Activated T-cell treated with anti-CD3 and anti-CD28 coated beads, Interleukin-2, amount 50 U/mL, for 24 hours (primary cell): Measurements from ENCODE around the gene CDH18.

Experiments
- DNase-seq: peaks from one replicate; pipeline ENCODE4 v3.0.0-alpha.2; 2020
- H3K27ac Mint-ChIP-seq: 2 replicates; pipeline ENCODE4 v1.8.0; 2020; ENCODE audit warnings: mild to moderate bottlenecking, mixed read lengths
- H3K27me3 Mint-ChIP-seq: 2 replicates; pipeline ENCODE4 v1.8.0; 2020; ENCODE audit warnings: mixed read lengths
- H3K36me3 Mint-ChIP-seq: 2 replicates; pipeline ENCODE4 v1.8.0; 2020; ENCODE audit warnings: low read depth, mixed read lengths
- H3K4me1 Mint-ChIP-seq: 2 replicates; pipeline ENCODE4 v1.8.0; 2020; ENCODE audit warnings: low read depth, mixed read lengths
- H3K4me3 Mint-ChIP-seq: 2 replicates; pipeline ENCODE4 v1.8.0; 2020; ENCODE audit warnings: mild to moderate bottlenecking, moderate library complexity, mixed read lengths
- H3K9me3 Mint-ChIP-seq: 2 replicates; pipeline ENCODE4 v1.8.0; 2020; ENCODE audit warnings: mixed read lengths

The CDH18 gene

GRCh38 chr5:19497229-19497815 lies 490.7 kb downstream of the CDH18 start:
- H3K4me1 Mint-ChIP-seq = no peaks in the 10 kb centered on the region
- DNase-seq = no peak
- H3K9me3 Mint-ChIP-seq = peaks cover 13% of the 10 kb centered on the region
- H3K36me3 Mint-ChIP-seq = no peaks in the 10 kb centered on the region
- no peak overlapping the region for H3K4me3 Mint-ChIP-seq
- H3K27ac Mint-ChIP-seq = no peak overlapping the region
- H3K27me3 Mint-ChIP-seq = no peaks in the 10 kb centered on the region

GRCh38 chr5:19496056-19496455 lies 491.9 kb downstream of the CDH18 start:
- Mint-ChIP-seq H3K9me3 (peaks cover 8% of the 10 kb centered on the region), H3K27me3 (no peaks in the 10 kb centered on the region), H3K4me3 (no peak overlapping the region), H3K4me1 (no peaks in the 10 kb centered on the region), H3K36me3 (no peaks in the 10 kb centered on the region), H3K27ac (no peak overlapping the region)
- no peak for DNase-seq

GRCh38 chr5:19492861-19493260 lies 495.1 kb downstream of the CDH18 start:
- no peaks in the 10 kb centered on the region for H3K27me3 Mint-ChIP-seq
- H3K9me3 Mint-ChIP-seq = peaks cover 2% of the 10 kb centered on the region
- H3K4me3 Mint-ChIP-seq = no peak overlapping the region
- no peak for DNase-seq
- no peak overlapping the region for H3K27ac Mint-ChIP-seq
- no peaks in the 10 kb centered on the region for H3K36me3 Mint-ChIP-seq
- no peaks in the 10 kb centered on the region for H3K4me1 Mint-ChIP-seq

- Mint-ChIP-seq H3K36me3 (no peaks in the 10 kb centered on the region), H3K9me3 (peaks cover 7% of the 10 kb centered on the region), H3K27ac (no peak overlapping the region), H3K4me3 (no peak overlapping the region), H3K4me1 (no peaks in the 10 kb centered on the region), H3K27me3 (no peaks in the 10 kb centered on the region)
- no peak for DNase-seq
Observed at GRCh38 chr5:19488786-19489185, 499.2 kb downstream of the CDH18 start.

- no peak overlapping the region for H3K4me3 Mint-ChIP-seq
- H3K27me3 Mint-ChIP-seq = no peaks in the 10 kb centered on the region
- H3K36me3 Mint-ChIP-seq = no peaks in the 10 kb centered on the region
- no peaks in the 10 kb centered on the region for H3K4me1 Mint-ChIP-seq
- H3K9me3 Mint-ChIP-seq = peaks cover 7% of the 10 kb centered on the region
- H3K27ac Mint-ChIP-seq = no peak overlapping the region
- DNase-seq = no peak
Observed at GRCh38 chr5:19487480-19487879, 500.5 kb downstream of the CDH18 start.

GRCh38 chr5:19479562-19479961 lies 508.4 kb downstream of the CDH18 start:
- H3K36me3 Mint-ChIP-seq = no peaks in the 10 kb centered on the region
- no peak overlapping the region for H3K27ac Mint-ChIP-seq
- DNase-seq = no peak
- no peaks in the 10 kb centered on the region for H3K4me1 Mint-ChIP-seq
- no peaks in the 10 kb centered on the region for H3K27me3 Mint-ChIP-seq
- H3K9me3 Mint-ChIP-seq = peaks cover 17% of the 10 kb centered on the region
- no peak overlapping the region for H3K4me3 Mint-ChIP-seq

GRCh38 chr5:19462019-19462418 lies 526.0 kb downstream of the CDH18 start:
- DNase-seq = no peak
- Mint-ChIP-seq H3K4me1 (no peaks in the 10 kb centered on the region), H3K36me3 (no peaks in the 10 kb centered on the region), H3K27me3 (no peaks in the 10 kb centered on the region), H3K4me3 (no peak overlapping the region), H3K27ac (no peak overlapping the region), H3K9me3 (peaks cover 15% of the 10 kb centered on the region)

- no peaks in the 10 kb centered on the region for H3K36me3 Mint-ChIP-seq
Observed at GRCh38 chr5:19424506-19424905, 563.5 kb downstream of the CDH18 start.

More at GRCh38 chr5:19424506-19424905, 563.5 kb downstream of the CDH18 start:
- DNase-seq = no peak
- Mint-ChIP-seq H3K4me3 (no peak overlapping the region), H3K4me1 (no peaks in the 10 kb centered on the region), H3K9me3 (peaks cover 13% of the 10 kb centered on the region), H3K27ac (no peak overlapping the region), H3K27me3 (no peaks in the 10 kb centered on the region)
